ENCODE data around the gene DYNAP. TPM values are rescaled to one million over a fixed set of nuclear protein-coding genes. Genes with fewer than 3 reads are reported as not detected.

Gene DYNAP
- total RNA-seq (2021) (not detected in 2 replicates), Bru-seq, nascent RNA (not detected), BruChase-seq, experiment 1, labeled RNA remaining after a 2-hour chase (not detected), BruChase-seq, experiment 2, labeled RNA remaining after a 6-hour chase (not detected)
- long read RNA-seq = 0 reads

DNA sequence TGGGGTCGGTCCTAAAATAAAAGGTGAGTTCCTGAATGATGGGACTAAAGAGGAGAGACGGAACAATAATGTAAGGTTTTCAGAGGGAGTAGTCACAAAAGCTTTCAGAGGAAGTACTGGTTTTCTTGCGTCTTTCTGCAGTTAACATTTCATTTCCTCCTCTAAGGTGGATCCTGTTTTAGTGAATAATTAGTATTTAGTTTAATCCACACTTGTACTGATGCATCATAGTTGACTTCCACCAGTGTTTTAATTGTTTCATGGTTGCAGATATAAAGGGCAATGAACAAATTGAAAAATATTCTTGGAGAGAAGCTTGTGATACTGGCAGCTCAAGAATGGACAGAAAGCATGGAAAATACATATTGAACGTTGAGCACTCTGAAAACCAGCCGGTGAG lies at the start of gene DYNAP:
Gene DYNAP (plus strand): TSS at position 301 of the 400 bp plus-strand sequence. CDS start 38 bp downstream, at position 339.
- Histone ChIP-seq H3K27ac (no peak within 1 kb of the TSS), H3K4me2 (no peak within 1 kb of the TSS), H3K9me3 (ENCODE audit: insufficient read depth, low read depth) (no peaks in the 10 kb centered on the region), H3K4me3 (no peak within 1 kb of the TSS), H3K9me2 (ENCODE audit: insufficient read depth) (no peaks in the 10 kb centered on the region), H3K27me3 (ENCODE audit: insufficient read depth, low read depth) (no peaks in the 10 kb centered on the region), H3K79me2 (ENCODE audit: low read depth) (no peaks in the 10 kb centered on the region), H3K36me3 (ENCODE audit: low read depth) (no peaks in the 10 kb centered on the region), H2AFZ (no peak within 1 kb of the TSS), H3K4me1 (replicated peaks; ENCODE audit: insufficient read depth) (no peaks in the 10 kb centered on the region), H3F3A (ENCODE audit: insufficient read depth, low read depth) (no peaks in the 10 kb centered on the region), H4K20me1 (ENCODE audit: insufficient read depth) (no peaks in the 10 kb centered on the region)
- DNase-seq = no peak
- ChIA-PET CTCF (no interaction called here), POLR2A (ENCODE audit: unreplicated experiment) (no interaction called here)
- intact Hi-C loops (cut with micrococcal nuclease; ENCODE audit: unreplicated experiment) = no loop called here
- BruUV-seq (replicated peaks) = no TSS peak
- TF ChIP-seq CTCF (conservative IDR thresholded peaks at IDR 0.05) = no peak
- no peak for TF ChIP-seq EZH2 (IDR thresholded peaks at IDR 0.05; ENCODE audit: low read depth)

- Histone ChIP-seq H3K27ac (no peak overlapping the region), H3K9me2 (ENCODE audit: insufficient read depth) (no peaks in the 10 kb centered on the region), H3K27me3 (ENCODE audit: insufficient read depth, low read depth) (no peaks in the 10 kb centered on the region), H3K9me3 (ENCODE audit: insufficient read depth, low read depth) (peaks cover 4% of the 10 kb centered on the region; the same call in 1 of the 2 replicates), H3K4me3 (no peak overlapping the region), H3K36me3 (ENCODE audit: low read depth) (no peaks in the 10 kb centered on the region), H3K79me2 (ENCODE audit: low read depth) (no peaks in the 10 kb centered on the region), H2AFZ (no peak overlapping the region), H3K4me1 (replicated peaks; ENCODE audit: insufficient read depth) (no peaks in the 10 kb centered on the region), H3F3A (ENCODE audit: insufficient read depth, low read depth) (no peaks in the 10 kb centered on the region), H4K20me1 (ENCODE audit: insufficient read depth) (no peaks in the 10 kb centered on the region), H3K4me2 (no peak overlapping the region)
- no peak for DNase-seq
- no peak for TF ChIP-seq CTCF (conservative IDR thresholded peaks at IDR 0.05)
- TF ChIP-seq EZH2 (IDR thresholded peaks at IDR 0.05; ENCODE audit: low read depth) = no peak
- intact Hi-C loops (cut with micrococcal nuclease; ENCODE audit: unreplicated experiment) = no loop called here
- ChIA-PET CTCF (no interaction called here), POLR2A (ENCODE audit: unreplicated experiment) (no interaction called here)
- BruUV-seq (replicated peaks) = no TSS peak
These were observed 39.5 kb upstream of the DYNAP start for GRCh38 chr18:54551590-54551989.

- Histone ChIP-seq H3K79me2 (ENCODE audit: low read depth) (no peaks in the 10 kb centered on the region), H3K9me3 (ENCODE audit: insufficient read depth, low read depth) (peaks cover 4% of the 10 kb centered on the region; the same call in 1 of the 2 replicates), H3K9me2 (ENCODE audit: insufficient read depth) (no peaks in the 10 kb centered on the region), H3K36me3 (ENCODE audit: low read depth) (no peaks in the 10 kb centered on the region), H2AFZ (no peak overlapping the region), H3K4me2 (no peak overlapping the region), H3F3A (ENCODE audit: insufficient read depth, low read depth) (no peaks in the 10 kb centered on the region), H3K27ac (no peak overlapping the region), H4K20me1 (ENCODE audit: insufficient read depth) (no peaks in the 10 kb centered on the region), H3K27me3 (ENCODE audit: insufficient read depth, low read depth) (no peaks in the 10 kb centered on the region), H3K4me3 (no peak overlapping the region), H3K4me1 (replicated peaks; ENCODE audit: insufficient read depth) (no peaks in the 10 kb centered on the region)
- TF ChIP-seq EZH2 (IDR thresholded peaks at IDR 0.05; ENCODE audit: low read depth) (no peak), CTCF (conservative IDR thresholded peaks at IDR 0.05) (no peak)
- BruUV-seq (replicated peaks) = no TSS peak
- POLR2A ChIA-PET (ENCODE audit: unreplicated experiment) = no interaction called here
- CTCF ChIA-PET = no interaction called here
- no peak for DNase-seq
- intact Hi-C loops (cut with micrococcal nuclease; ENCODE audit: unreplicated experiment) = no loop called here
These were observed 35.8 kb upstream of the DYNAP start for GRCh38 chr18:54555286-54555685.
